Astrocyte (in vitro differentiated cells and primary cell): Measurements from ENCODE around the gene MRPS18A.

Experiments used
- EZH2 ChIP-seq: IDR thresholded peaks from 2 replicates; pipeline ENCODE4 v1.6.1; 2012; ENCODE audit warnings: mild to moderate bottlenecking, low read length, inconsistent platforms; ENCODE audit not compliant: insufficient read depth
- TF ChIP-seq, protein P1 (sequence below): IDR thresholded peaks from 2 replicates; pipeline ENCODE4 v1.5.1; 2011; ENCODE audit warnings: low read depth, mild to moderate bottlenecking, inconsistent platforms, low read length, moderate library complexity; ENCODE audit not compliant: insufficient read depth

DNA sequence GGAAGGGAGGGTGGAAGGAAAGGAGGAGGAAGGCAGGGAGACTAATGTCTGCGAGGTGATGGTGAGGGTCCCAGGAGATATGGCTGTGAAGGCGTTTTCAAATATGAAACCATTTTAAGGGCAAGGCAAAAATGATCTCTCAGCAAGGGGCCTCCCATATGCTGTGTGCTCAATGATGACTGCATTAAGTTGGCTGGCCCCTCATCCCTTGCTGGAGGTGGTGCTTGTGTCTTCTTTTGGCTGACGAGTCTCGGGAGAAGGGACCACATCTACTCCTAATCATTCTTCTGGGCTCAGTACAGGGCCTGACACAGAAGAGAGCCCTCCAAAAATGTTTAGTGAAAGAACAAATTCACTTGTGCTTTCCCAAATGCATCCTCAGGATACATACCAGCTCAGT is 23.0 kb upstream of the MRPS18A start:
- no peak for TF ChIP-seq EZH2
- TF ChIP-seq, protein P1, sequence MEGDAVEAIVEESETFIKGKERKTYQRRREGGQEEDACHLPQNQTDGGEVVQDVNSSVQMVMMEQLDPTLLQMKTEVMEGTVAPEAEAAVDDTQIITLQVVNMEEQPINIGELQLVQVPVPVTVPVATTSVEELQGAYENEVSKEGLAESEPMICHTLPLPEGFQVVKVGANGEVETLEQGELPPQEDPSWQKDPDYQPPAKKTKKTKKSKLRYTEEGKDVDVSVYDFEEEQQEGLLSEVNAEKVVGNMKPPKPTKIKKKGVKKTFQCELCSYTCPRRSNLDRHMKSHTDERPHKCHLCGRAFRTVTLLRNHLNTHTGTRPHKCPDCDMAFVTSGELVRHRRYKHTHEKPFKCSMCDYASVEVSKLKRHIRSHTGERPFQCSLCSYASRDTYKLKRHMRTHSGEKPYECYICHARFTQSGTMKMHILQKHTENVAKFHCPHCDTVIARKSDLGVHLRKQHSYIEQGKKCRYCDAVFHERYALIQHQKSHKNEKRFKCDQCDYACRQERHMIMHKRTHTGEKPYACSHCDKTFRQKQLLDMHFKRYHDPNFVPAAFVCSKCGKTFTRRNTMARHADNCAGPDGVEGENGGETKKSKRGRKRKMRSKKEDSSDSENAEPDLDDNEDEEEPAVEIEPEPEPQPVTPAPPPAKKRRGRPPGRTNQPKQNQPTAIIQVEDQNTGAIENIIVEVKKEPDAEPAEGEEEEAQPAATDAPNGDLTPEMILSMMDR, result no peak
